ENCODE results near the gene PLEKHA3. TPM values are rescaled to one million over a fixed set of nuclear protein-coding genes. Genes with fewer than 3 reads are reported as not detected.

PLEKHA3 gene
- total and polyA plus RNA-seq, 9 of the 15 experiments (the other 6 are each of a cell fraction or from before 2014, with no cell fraction given) = 2.3 to 23.4 (median 10.5) TPM

DNA sequence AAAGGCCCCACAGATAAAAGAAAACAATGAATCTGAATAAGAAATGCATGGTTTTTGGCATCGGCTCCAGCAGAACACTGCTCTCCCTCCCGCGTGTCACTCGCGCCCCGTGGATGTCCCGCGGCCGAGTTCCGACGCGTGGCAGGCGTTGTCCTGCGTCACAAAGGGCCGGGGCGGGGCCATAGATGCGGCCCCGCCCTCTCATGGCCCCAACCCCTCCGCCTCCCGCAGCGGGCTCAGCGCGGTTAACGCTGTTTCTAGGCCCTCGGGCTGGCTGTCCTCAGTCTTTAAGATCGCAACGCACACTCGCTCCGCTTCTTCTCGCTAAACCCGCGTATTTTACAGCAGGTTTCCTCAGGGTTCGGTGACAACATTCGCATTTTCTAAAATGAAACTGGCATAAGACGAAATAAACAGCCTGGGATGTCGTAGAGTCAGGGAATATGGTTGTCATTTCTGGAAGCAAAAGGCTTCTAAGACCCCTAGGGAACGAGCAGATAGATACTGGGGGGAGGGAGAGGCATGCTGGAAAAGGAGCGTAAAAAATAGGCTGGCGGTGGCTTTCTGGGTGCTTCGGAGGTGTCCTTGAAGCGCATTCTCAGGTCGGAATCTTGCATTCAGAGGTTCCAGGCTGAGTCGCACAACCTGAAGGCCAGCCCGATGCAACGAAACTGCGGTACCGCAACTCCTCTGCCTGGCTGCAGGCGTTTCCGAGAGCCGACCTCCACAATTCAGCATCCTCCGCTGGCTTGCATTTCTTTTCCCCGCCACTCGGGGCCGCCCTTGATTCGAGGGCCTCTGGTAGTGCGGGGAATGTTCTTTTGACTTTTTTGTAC is 1.6 kb upstream of the PLEKHA3 start, which contains the start of gene FKBP7 (continued):
- peak; percentile 57 to 72; a peak in 1 of 4 replicates for TF ChIP-seq KDM1A (IDR thresholded peaks at IDR 0.05)
- no peak for TF ChIP-seq MYBL2 (IDR thresholded peaks at IDR 0.05; ENCODE audit: low read depth)
- TF ChIP-seq MYBL2 (CRISPR knock-in tag; IDR thresholded peaks at IDR 0.05; ENCODE audit: borderline replicate concordance) = no peak

DNA sequence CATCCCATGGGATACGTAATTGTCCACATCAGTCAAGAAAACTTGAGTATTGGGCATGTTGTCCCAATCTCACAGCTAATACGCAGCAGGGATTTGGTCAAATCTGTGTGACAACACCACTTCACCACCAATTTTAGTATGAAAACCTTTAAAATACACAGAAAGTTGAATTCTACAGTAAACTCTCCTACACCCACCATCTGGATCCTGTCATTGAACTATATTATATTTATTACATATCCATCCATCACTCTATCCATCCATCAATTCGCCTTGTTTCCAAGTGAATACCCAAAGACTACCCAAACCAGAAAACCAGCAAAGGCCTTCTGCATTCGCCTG is 1.0 kb upstream of the PLEKHA3 start:
- peaks cover 48% of the 10 kb centered on the region for H3K79me2 ChIP-seq (ENCODE audit: control insufficient read depth, insufficient read depth, low read length)
- in situ Hi-C loops (cut with MboI) = no loop called here
- H3K27me3 ChIP-seq (ENCODE audit: control insufficient read depth in 2 of 2, insufficient read depth in 2 of 2, low read length in 2 of 2) = no peaks in the 10 kb centered on the region
- no peak overlapping the region for H3K4me3 ChIP-seq
- H3K9me1 ChIP-seq (ENCODE audit: control insufficient read depth, insufficient read depth, low read length) = no peaks in the 10 kb centered on the region
- no peaks in the 10 kb centered on the region for H4K20me1 ChIP-seq (replicated peaks; ENCODE audit: control insufficient read depth, insufficient read depth, low read length)
- POLR2A ChIA-PET = no interaction called here
- no TSS peak for BruUV-seq (replicated peaks)
- H3K36me3 ChIP-seq (ENCODE audit: control insufficient read depth, insufficient read depth, low read length) = no peaks in the 10 kb centered on the region
- DNase-seq (ENCODE audit: extremely low read depth in 1 of 4, low spot score in 3 of 4) (peak in 1 of 4 experiments; percentile 16), FAIRE-seq (no peak), ATAC-seq (no peak)
- H3K9me3 ChIP-seq (replicated peaks; ENCODE audit: control insufficient read depth, insufficient read depth, low read depth, low read length) = no peaks in the 10 kb centered on the region
- 0 out of 3 replicates have a peak overlapping the region, but pooled peaks have one; percentile 63 for H3K27ac ChIP-seq (ENCODE audit: extremely low read depth, low read depth, low read length)
- H3K4me2 ChIP-seq (ENCODE audit: insufficient read depth, low read length) = peak overlapping the region; percentile 95
- CTCF ChIA-PET (ENCODE audit: low intra/inter-chr PET ratio) = no interaction called here
- WGBS (ENCODE audit: insufficient coverage, low coverage, missing lambda C conversion rate) = 32% methylated on average over 4 of the region's 4 CpGs
- peak overlapping the region; percentile 98 for H2AFZ ChIP-seq (ENCODE audit: low read depth, low read length)
- intact Hi-C loops (cut with micrococcal nuclease) = loop anchor here (1.0 to 10.0 kb wide), 8 partner anchors 28 to 1526 kb away; partner anchors contain the start of genes CWC22, PJVK, PRKRA and RBM45
- peaks cover 23 to 29% of the 10 kb centered on the region in 2 experiments for H3K4me1 ChIP-seq (replicated peaks in 1 of 2; ENCODE audit: control insufficient read depth in 2 of 2, insufficient read depth in 2 of 2, low read length in 2 of 2)
- peak overlapping the region in 1 of 2 experiments; percentile 75; a peak in 1 of 4 replicates for H3K9ac ChIP-seq (ENCODE audit: insufficient read depth in 1 of 2, low read depth in 2 of 2, low read length in 2 of 2)
- TF ChIP-seq, protein P1, sequence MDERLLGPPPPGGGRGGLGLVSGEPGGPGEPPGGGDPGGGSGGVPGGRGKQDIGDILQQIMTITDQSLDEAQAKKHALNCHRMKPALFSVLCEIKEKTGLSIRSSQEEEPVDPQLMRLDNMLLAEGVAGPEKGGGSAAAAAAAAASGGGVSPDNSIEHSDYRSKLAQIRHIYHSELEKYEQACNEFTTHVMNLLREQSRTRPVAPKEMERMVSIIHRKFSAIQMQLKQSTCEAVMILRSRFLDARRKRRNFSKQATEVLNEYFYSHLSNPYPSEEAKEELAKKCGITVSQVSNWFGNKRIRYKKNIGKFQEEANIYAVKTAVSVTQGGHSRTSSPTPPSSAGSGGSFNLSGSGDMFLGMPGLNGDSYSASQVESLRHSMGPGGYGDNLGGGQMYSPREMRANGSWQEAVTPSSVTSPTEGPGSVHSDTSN (CRISPR knock-in tag; IDR thresholded peaks at IDR 0.05; ENCODE audit: low read depth) = no peak
- TF ChIP-seq, protein P1 (tag; conservative IDR thresholded peaks at IDR 0.05; ENCODE audit: low read depth) = 0 out of 2 replicates have a peak, but pooled peaks have one; percentile 8
- TF ChIP-seq, protein P2, sequence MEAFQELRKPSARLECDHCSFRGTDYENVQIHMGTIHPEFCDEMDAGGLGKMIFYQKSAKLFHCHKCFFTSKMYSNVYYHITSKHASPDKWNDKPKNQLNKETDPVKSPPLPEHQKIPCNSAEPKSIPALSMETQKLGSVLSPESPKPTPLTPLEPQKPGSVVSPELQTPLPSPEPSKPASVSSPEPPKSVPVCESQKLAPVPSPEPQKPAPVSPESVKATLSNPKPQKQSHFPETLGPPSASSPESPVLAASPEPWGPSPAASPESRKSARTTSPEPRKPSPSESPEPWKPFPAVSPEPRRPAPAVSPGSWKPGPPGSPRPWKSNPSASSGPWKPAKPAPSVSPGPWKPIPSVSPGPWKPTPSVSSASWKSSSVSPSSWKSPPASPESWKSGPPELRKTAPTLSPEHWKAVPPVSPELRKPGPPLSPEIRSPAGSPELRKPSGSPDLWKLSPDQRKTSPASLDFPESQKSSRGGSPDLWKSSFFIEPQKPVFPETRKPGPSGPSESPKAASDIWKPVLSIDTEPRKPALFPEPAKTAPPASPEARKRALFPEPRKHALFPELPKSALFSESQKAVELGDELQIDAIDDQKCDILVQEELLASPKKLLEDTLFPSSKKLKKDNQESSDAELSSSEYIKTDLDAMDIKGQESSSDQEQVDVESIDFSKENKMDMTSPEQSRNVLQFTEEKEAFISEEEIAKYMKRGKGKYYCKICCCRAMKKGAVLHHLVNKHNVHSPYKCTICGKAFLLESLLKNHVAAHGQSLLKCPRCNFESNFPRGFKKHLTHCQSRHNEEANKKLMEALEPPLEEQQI (IDR thresholded peaks at IDR 0.05) = peak; percentile 35; the same call in 1 of the 2 replicates
- TF ChIP-seq MBD2 (IDR thresholded peaks at IDR 0.05; ENCODE audit: borderline replicate concordance, low read depth) (0 out of 2 replicates have a peak, but pooled peaks have one; percentile 4), NCOA2 (IDR thresholded peaks at IDR 0.05; ENCODE audit: partially characterized antibody in 2 of 2) (no peak), POU5F1 (IDR thresholded peaks at IDR 0.05; ENCODE audit: borderline replicate concordance, low read depth, low read length, partially characterized antibody) (peak; percentile 2)
- TF ChIP-seq, protein P3, sequence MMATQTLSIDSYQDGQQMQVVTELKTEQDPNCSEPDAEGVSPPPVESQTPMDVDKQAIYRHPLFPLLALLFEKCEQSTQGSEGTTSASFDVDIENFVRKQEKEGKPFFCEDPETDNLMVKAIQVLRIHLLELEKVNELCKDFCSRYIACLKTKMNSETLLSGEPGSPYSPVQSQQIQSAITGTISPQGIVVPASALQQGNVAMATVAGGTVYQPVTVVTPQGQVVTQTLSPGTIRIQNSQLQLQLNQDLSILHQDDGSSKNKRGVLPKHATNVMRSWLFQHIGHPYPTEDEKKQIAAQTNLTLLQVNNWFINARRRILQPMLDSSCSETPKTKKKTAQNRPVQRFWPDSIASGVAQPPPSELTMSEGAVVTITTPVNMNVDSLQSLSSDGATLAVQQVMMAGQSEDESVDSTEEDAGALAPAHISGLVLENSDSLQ (IDR thresholded peaks at IDR 0.05) = peak; percentile 31; the same call in 1 of the 2 replicates
